H1 (cell line): ENCODE data around the gene CHPF2. TPM values are rescaled to one million over a fixed set of nuclear protein-coding genes. Genes with fewer than 3 reads are reported as not detected.

Experiments used
- CTCF ChIA-PET: fragments of 300-600 bp; sonication (Branson Sonifier 250); formaldehyde crosslinking; loops from one replicate; lab custom pipeline; 2021; ENCODE audit not compliant: partially characterized antibody; lab: Charles Lee
- POLR2A ChIA-PET: fragments of 300-600 bp; sonication (Branson Sonifier 250); formaldehyde crosslinking; loops from one replicate; lab custom pipeline; 2021; ENCODE audit warnings: inconsistent platforms; ENCODE audit not compliant: partially characterized antibody; lab: Charles Lee
- DNase-seq, 2 experiments: peaks; one replicate each; pipeline versions ENCODE4 v3.0.0 to v3.0.0-alpha.2; 2010 to 2022; ENCODE audit warnings: low spot score in 2 of 2, low read depth in 1 of 2, mixed read lengths in 1 of 2
- FAIRE-seq: peaks from 2 replicates; lab custom pipeline; 2011; peaks lifted over from hg19 to GRCh38; lab: Jason Lieb, UNC
- H2AFZ ChIP-seq: 2 replicates; pipeline ENCODE4 v1.8.1; 2012; ENCODE audit warnings: low read length, inconsistent platforms
- H2AK5ac ChIP-seq: 2 replicates; pipeline ENCODE4 v1.6.1; 2013; ENCODE audit warnings: low read depth, low read length
- H2BK120ac ChIP-seq: replicated peaks from 2 replicates; pipeline ENCODE3; 2013; ENCODE audit warnings: low read depth, low read length, inconsistent platforms
- H2BK12ac ChIP-seq: 2 replicates; pipeline ENCODE4 v1.6.1; 2013; ENCODE audit warnings: low read depth, low read length
- H2BK15ac ChIP-seq: 2 replicates; pipeline ENCODE4 v1.6.1; 2013; ENCODE audit warnings: low read length
- H2BK20ac ChIP-seq: 2 replicates; pipeline ENCODE4 v1.6.1; 2013; ENCODE audit warnings: low read length
- H2BK5ac ChIP-seq: 2 replicates; pipeline ENCODE4 v1.6.1; 2013; ENCODE audit warnings: low read depth, low read length
- H3K14ac ChIP-seq: 2 replicates; pipeline ENCODE4 v1.6.1; 2013; ENCODE audit warnings: inconsistent platforms; ENCODE audit not compliant: insufficient read length
- H3K18ac ChIP-seq: 2 replicates; pipeline ENCODE4 v1.6.1; 2013; ENCODE audit warnings: low read length; ENCODE audit errors: extremely low read depth
- H3K23ac ChIP-seq: 2 replicates; pipeline ENCODE4 v1.6.1; 2013; ENCODE audit warnings: inconsistent platforms; ENCODE audit not compliant: insufficient read length
- H3K23me2 ChIP-seq: 2 replicates; pipeline ENCODE4 v1.6.1; 2013; ENCODE audit warnings: low read depth, low read length
- H3K27ac ChIP-seq: 2 replicates; pipeline ENCODE4 v1.6.1; 2011; ENCODE audit warnings: low read depth, low read length, inconsistent platforms
- H3K27me3 ChIP-seq, 4 experiments: replicated peaks in 1 of 4; 1 replicate in 1 of 4; 2 replicates in 3 of 4; pipeline versions ENCODE4 v1.6.1 to v1.8.1; 2011 to 2013; ENCODE audit warnings: low read length in 3 of 4, mild to moderate bottlenecking in 3 of 4, inconsistent platforms in 2 of 4, mixed read lengths in 2 of 4, moderate library complexity in 1 of 4; ENCODE audit not compliant: control insufficient read depth in 3 of 4, insufficient read depth in 3 of 4; ENCODE audit errors: extremely low read depth in 1 of 4
- H3K36me3 ChIP-seq, 4 experiments: 2 replicates each; pipeline versions ENCODE4 v1.6.1 to v1.8.1; 2011 to 2013; ENCODE audit warnings: mild to moderate bottlenecking in 4 of 4, low read length in 3 of 4, moderate library complexity in 2 of 4, control low read depth in 1 of 4, inconsistent platforms in 1 of 4; ENCODE audit not compliant: insufficient read depth in 4 of 4, control insufficient read depth in 2 of 4
- H3K4ac ChIP-seq: replicated peaks from 2 replicates; pipeline ENCODE3; 2013; ENCODE audit warnings: low read length, low read depth, mixed read lengths, inconsistent platforms; ENCODE audit not compliant: insufficient read length
- H3K4me1 ChIP-seq, 4 experiments: replicated peaks in 1 of 4; 1 replicate in 1 of 4; 2 replicates in 3 of 4; pipeline versions ENCODE4 v1.6.1 to v1.8.1; 2011 to 2013; ENCODE audit warnings: low read length in 3 of 4, inconsistent platforms in 2 of 4, mixed read lengths in 1 of 4; ENCODE audit not compliant: insufficient read depth in 4 of 4, control insufficient read depth in 3 of 4
- H3K4me2 ChIP-seq, 2 experiments: 2 replicates each; pipeline versions ENCODE4 v1.6.1 to v1.8.1; 2011 to 2013; ENCODE audit warnings: low read depth in 2 of 2, low read length in 2 of 2, control low read depth in 1 of 2, inconsistent platforms in 1 of 2, mild to moderate bottlenecking in 1 of 2; ENCODE audit not compliant: insufficient read depth in 1 of 2
- H3K4me3 ChIP-seq, 4 experiments: fragments of 200-600, 300-600 bp in 1 of 4; sonication (generic), shearing (Covaris generic), sonication (Bioruptor Twin) in 1 of 4; 2 replicates each; pipeline versions ENCODE4 v1.5.1 to v1.8.1; 2011 to 2016; ENCODE audit warnings: low read length in 4 of 4, low read depth in 3 of 4, control low read depth in 2 of 4, inconsistent platforms in 2 of 4, mild to moderate bottlenecking in 2 of 4, mixed read lengths in 1 of 4, moderate library complexity in 1 of 4; ENCODE audit not compliant: insufficient read depth in 2 of 4; ENCODE audit errors: extremely low read depth in 1 of 4
- H3K56ac ChIP-seq: replicated peaks from 2 replicates; pipeline ENCODE3; 2013; ENCODE audit warnings: low read depth, mild to moderate bottlenecking, mixed read lengths, low read length, inconsistent platforms; ENCODE audit not compliant: insufficient read length
- H3K79me1 ChIP-seq: 2 replicates; pipeline ENCODE4 v1.6.1; 2013; ENCODE audit warnings: low read depth, low read length, control low read depth
- H3K79me2 ChIP-seq, 2 experiments: 2 replicates each; pipeline versions ENCODE4 v1.6.1 to v1.8.1; 2012 to 2013; ENCODE audit warnings: low read length in 2 of 2, mild to moderate bottlenecking in 2 of 2, inconsistent platforms in 1 of 2; ENCODE audit not compliant: insufficient read depth in 2 of 2, control insufficient read depth in 1 of 2
- H3K9ac ChIP-seq, 4 experiments: replicated peaks in 1 of 4; 1 replicate in 1 of 4; 2 replicates in 3 of 4; pipeline versions ENCODE4 v1.6.1 to v1.8.1; 2011 to 2013; ENCODE audit warnings: low read depth in 3 of 4, low read length in 3 of 4, control low read depth in 2 of 4, mild to moderate bottlenecking in 2 of 4, moderate library complexity in 2 of 4, inconsistent platforms in 1 of 4; ENCODE audit errors: extremely low read depth in 1 of 4
- H3K9me3 ChIP-seq, 2 experiments: 2 replicates each; pipeline versions ENCODE4 v1.6.1 to v1.8.1; 2012 to 2013; ENCODE audit warnings: mild to moderate bottlenecking in 2 of 2, moderate library complexity in 2 of 2, control low read depth in 1 of 2, inconsistent platforms in 1 of 2, low read depth in 1 of 2, low read length in 1 of 2, mixed read lengths in 1 of 2; ENCODE audit not compliant: insufficient read depth in 2 of 2
- H4K20me1 ChIP-seq, 2 experiments: replicated peaks in 1 of 2; 2 replicates each; pipeline versions ENCODE3 to v1.8.1; 2011 to 2013; ENCODE audit warnings: inconsistent platforms in 2 of 2, low read length in 2 of 2, mild to moderate bottlenecking in 1 of 2; ENCODE audit not compliant: insufficient read depth in 2 of 2, control insufficient read depth in 1 of 2
- H4K5ac ChIP-seq: 2 replicates; pipeline ENCODE4 v1.6.1; 2013; ENCODE audit warnings: low read length, low read depth, mixed read lengths, inconsistent platforms; ENCODE audit not compliant: insufficient read length
- H4K8ac ChIP-seq: 2 replicates; pipeline ENCODE4 v1.8.0; 2013; ENCODE audit warnings: mild to moderate bottlenecking, moderate library complexity, low read length, inconsistent platforms; ENCODE audit not compliant: insufficient read depth; ENCODE audit errors: extremely low read depth
- H4K91ac ChIP-seq: replicated peaks from 2 replicates; pipeline ENCODE3; 2013; ENCODE audit warnings: low read length, mixed read lengths, inconsistent platforms; ENCODE audit not compliant: insufficient read length
- CEBPB ChIP-seq: IDR thresholded peaks from 2 replicates; pipeline ENCODE4 v1.6.1; 2012; ENCODE audit warnings: low read depth, low read length
- HDAC2 ChIP-seq, 2 experiments: fragments of 300-600 bp in 1 of 2; sonication (generic) in 1 of 2; IDR thresholded peaks; 2 replicates each; pipeline ENCODE4 v1.6.1; 2011 to 2012; ENCODE audit warnings: low read depth in 2 of 2, low read length in 2 of 2, mild to moderate bottlenecking in 2 of 2, moderate library complexity in 2 of 2, borderline replicate concordance in 1 of 2, inconsistent platforms in 1 of 2
- KDM4A ChIP-seq: IDR thresholded peaks from one replicate; pipeline ENCODE4 v1.7.1; 2012; ENCODE audit warnings: low read depth, mild to moderate bottlenecking, moderate library complexity, low read length, inconsistent platforms; ENCODE audit not compliant: severe bottlenecking
- KDM5A ChIP-seq: fragments of 200-600 bp; IDR thresholded peaks from 2 replicates; pipeline ENCODE4 v1.7.1; 2012; ENCODE audit warnings: mild to moderate bottlenecking, low read length, inconsistent platforms, mixed read lengths
- SAP30 ChIP-seq: fragments of 300-600 bp; sonication (generic); IDR thresholded peaks from 2 replicates; pipeline ENCODE4 v1.7.1; 2012; ENCODE audit warnings: low read length, moderate library complexity, mild to moderate bottlenecking, inconsistent platforms; ENCODE audit not compliant: insufficient read depth, insufficient replicate concordance
- SP2 ChIP-seq: IDR thresholded peaks from 2 replicates; pipeline ENCODE4 v1.6.1; 2012; ENCODE audit warnings: mild to moderate bottlenecking, low read length, inconsistent platforms
- WGBS, 2 experiments: shearing (Covaris generic) in 1 of 2; methylation state at CpG; one replicate each; pipeline versions ENCODE4 v1.1.6 to v1.1.7; 2013 to 2015; ENCODE audit warnings: low lambda C conversion rate in 2 of 2, mixed read lengths in 2 of 2, inconsistent platforms in 1 of 2, low coverage in 1 of 2, missing lambda C conversion rate in 1 of 2; ENCODE audit not compliant: insufficient replicate concordance in 2 of 2, insufficient coverage in 1 of 2, insufficient read length in 1 of 2; ENCODE audit errors: extremely low coverage in 1 of 2, missing lambda C conversion rate in 1 of 2; 5-methylcytosine and 5-hydroxymethylcytosine counted together
- polyA plus RNA-seq, 7 experiments: library from polyadenylated mRNA; depleted of rRNA in 3 of 7; stranded (reverse) in 5 of 7; unstranded in 2 of 7; fragments of >200 nt in 5 of 7; fragments of 200-250 nt in 2 of 7; gene quantifications; 1 replicate in 5 of 7; 2 replicates in 1 of 7; 4 replicates in 1 of 7; pipeline versions ENCODE4 v1.2.1 to v1.2.3, GENCODE V29; 2011 to 2013; ENCODE audit warnings: missing spikeins in 2 of 7, mixed read lengths in 2 of 7
- total RNA-seq: library from RNA; stranded (reverse); fragmentation: NEBNext Ultra II Directional; extraction: Animal tissue kit (Norgen Biotek cat#: 25700); gene quantifications from 2 replicates; pipeline ENCODE4 v1.2.1, GENCODE V29; 2021
- TF ChIP-seq, protein P1 (sequence below): IDR thresholded peaks from 2 replicates; pipeline ENCODE4 v1.6.1; 2011; ENCODE audit warnings: low read length, improper control_type of control experiment

The CHPF2 gene
- total and polyA plus RNA-seq, 2 of the 8 experiments (the other 6 are each of a cell fraction or from before 2014, with no cell fraction given): 14.4 to 20.6 TPM

DNA sequence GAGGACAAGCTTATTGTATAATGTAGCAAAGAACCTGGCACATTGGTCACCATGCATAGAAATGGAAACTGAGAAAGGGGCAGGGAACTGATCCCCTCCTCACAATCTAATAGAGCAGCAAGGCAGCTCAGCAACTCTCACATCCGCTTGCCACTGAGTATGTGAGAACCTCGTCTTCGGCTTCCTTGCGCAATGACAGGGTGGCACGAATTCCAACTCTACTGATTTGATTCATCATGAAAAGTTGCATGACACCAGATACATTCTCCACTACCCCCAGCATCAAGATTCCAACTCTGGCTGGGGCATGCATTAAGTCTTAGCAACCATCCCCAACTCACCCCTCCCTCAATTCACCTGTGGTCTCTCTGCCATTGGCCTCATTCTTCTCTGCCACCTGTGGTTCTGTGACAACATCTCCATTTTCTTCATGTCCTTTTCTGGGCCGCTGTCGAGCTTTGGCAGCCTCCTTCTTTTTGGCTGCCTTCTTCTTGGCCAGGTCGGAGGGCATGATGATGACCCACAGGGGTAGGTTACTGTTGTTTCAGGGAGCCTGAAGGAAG lies 6.3 kb upstream of the CHPF2 start:
- Histone ChIP-seq H4K20me1 (peaks cover 0 to 6% of the 10 kb centered on the region in 2 experiments), H3K18ac (no peak overlapping the region), H2BK15ac (no peak overlapping the region), H2BK5ac (no peak overlapping the region), H3K4me1 (peaks cover 2 to 7% (median 6%) of the 10 kb centered on the region in 4 experiments; a peak in 5 of 7 replicates), H3K79me1 (peaks cover 7% of the 10 kb centered on the region; the same call in 1 of the 2 replicates), H2AFZ (no peak overlapping the region), H3K23ac (no peak overlapping the region), H3K4ac (no peak overlapping the region), H2AK5ac (no peak overlapping the region), H2BK120ac (no peak overlapping the region), H3K27me3 (no peaks in the 10 kb centered on the region), H3K14ac (no peak overlapping the region), H4K5ac (no peak overlapping the region), H3K36me3 (peaks cover 15 to 38% (median 33%) of the 10 kb centered on the region in 4 experiments), H3K23me2 (peaks cover 11% of the 10 kb centered on the region), H2BK12ac (no peak overlapping the region), H4K8ac (no peak overlapping the region), H3K4me3 (peak overlapping the region; percentile 83 to 95 (median 90)), H3K9me3 (no peaks in the 10 kb centered on the region), H3K27ac (no peak overlapping the region), H3K4me2 (peak overlapping the region; percentile 83 to 86), H3K56ac (no peak overlapping the region), H2BK20ac (no peak overlapping the region), H3K9ac (peak overlapping the region in 3 of 4 experiments; percentile 66 to 74 (median 67); a peak in 6 of 7 replicates), H3K79me2 (peaks cover 0 to 18% of the 10 kb centered on the region in 2 experiments; a peak in 2 of 4 replicates), H4K91ac (no peak overlapping the region)
- POLR2A ChIA-PET: interaction anchor here (1.2 to 3.2 kb wide), 3 partner anchors 13 to 18 kb away, joined by 6 to 36 read pairs (median 7); partner anchors contain the start of gene H2BK1
- no peak for FAIRE-seq
- CTCF ChIA-PET: interaction anchor here (0.6 to 5.9 kb wide), 12 partner anchors 8 to 1739 kb away, joined by 3 to 49 read pairs (median 6); no protein-coding TSS in a partner anchor
- DNase-seq: no peak
- no peak for TF ChIP-seq KDM5A
- TF ChIP-seq SAP30: no peak
- no peak for TF ChIP-seq HDAC2 (IDR thresholded peaks at IDR 0.05; ENCODE audit: borderline replicate concordance in 1 of 2, low read depth in 2 of 2, low read length in 2 of 2)
- TF ChIP-seq KDM4A: no peak
- peak; percentile 62; the same call in 1 of the 2 replicates for TF ChIP-seq CEBPB
- TF ChIP-seq, protein P1, sequence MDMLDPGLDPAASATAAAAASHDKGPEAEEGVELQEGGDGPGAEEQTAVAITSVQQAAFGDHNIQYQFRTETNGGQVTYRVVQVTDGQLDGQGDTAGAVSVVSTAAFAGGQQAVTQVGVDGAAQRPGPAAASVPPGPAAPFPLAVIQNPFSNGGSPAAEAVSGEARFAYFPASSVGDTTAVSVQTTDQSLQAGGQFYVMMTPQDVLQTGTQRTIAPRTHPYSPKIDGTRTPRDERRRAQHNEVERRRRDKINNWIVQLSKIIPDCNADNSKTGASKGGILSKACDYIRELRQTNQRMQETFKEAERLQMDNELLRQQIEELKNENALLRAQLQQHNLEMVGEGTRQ: no peak
- TF ChIP-seq SP2: no peak
- 76% methylated on average over 8 of the region's 8 CpGs; no CpG with 5 or more reads in 1 of the 2 experiments for WGBS, 2 experiments
